Esophagus (tissue), 2 donors: ENCODE data around the gene MTFMT. TPM values are rescaled to one million over a fixed set of nuclear protein-coding genes. Genes with fewer than 3 reads are reported as not detected.
"Not testable (repeated sequence)": the region's sequence is repeated elsewhere in the genome, so short reads cannot be mapped to it uniquely, and the experiment has no call there.

ENCODE experiments used
- H3K27ac ChIP-seq, 2 donors: one replicate each; pipeline ENCODE4 v1.5.1; 2013; ENCODE audit warnings: low read depth in 2 of 2, mild to moderate bottlenecking in 2 of 2, inconsistent platforms in 1 of 2, low read length in 1 of 2, moderate library complexity in 1 of 2
- H3K27me3 ChIP-seq, 2 donors: one replicate each; pipeline ENCODE4 v1.6.1; 2013; ENCODE audit warnings: low read length in 2 of 2, control low read depth in 1 of 2, mild to moderate bottlenecking in 1 of 2; ENCODE audit not compliant: insufficient read depth in 2 of 2, control insufficient read depth in 1 of 2
- H3K36me3 ChIP-seq, 2 donors: one replicate each; pipeline ENCODE4 v1.6.1; 2013; ENCODE audit warnings: low read length in 1 of 2; ENCODE audit not compliant: control insufficient read depth in 2 of 2, insufficient read depth in 2 of 2
- H3K4me1 ChIP-seq, 2 donors: one replicate each; pipeline ENCODE4 v1.6.1; 2013; ENCODE audit warnings: low read length in 1 of 2; ENCODE audit not compliant: control insufficient read depth in 2 of 2, insufficient read depth in 2 of 2
- H3K4me3 ChIP-seq, 2 donors: one replicate each; pipeline ENCODE4 v1.5.1; 2013; ENCODE audit warnings: low read length in 2 of 2, mild to moderate bottlenecking in 2 of 2, low read depth in 1 of 2, moderate library complexity in 1 of 2
- H3K9me3 ChIP-seq, 2 donors: one replicate each; pipeline ENCODE4 v1.6.1; 2013; ENCODE audit warnings: mild to moderate bottlenecking in 2 of 2, low read depth in 1 of 2, low read length in 1 of 2, moderate library complexity in 1 of 2; ENCODE audit not compliant: control insufficient read depth in 2 of 2, insufficient read depth in 1 of 2
- WGBS, 2 donors: extraction: QIAGEN DNeasy Blood & Tissue Kit; methylation state at CpG; one replicate each; pipeline ENCODE4 v1.1.7; 2013; 5-methylcytosine and 5-hydroxymethylcytosine counted together
- polyA plus RNA-seq, 2 donors: library from polyadenylated mRNA; stranded (reverse); fragments of 200-250 nt; gene quantifications; one replicate each; pipeline ENCODE4 v1.2.3, GENCODE V29; 2013
- donor health status: healthy with polysubstance abuse.
- donor health status: Bipolar disorder and iron deficiency.

The MTFMT gene
- 1 to 10 TPM; 3.1 to 6.9 TPM for polyA plus RNA-seq

DNA sequence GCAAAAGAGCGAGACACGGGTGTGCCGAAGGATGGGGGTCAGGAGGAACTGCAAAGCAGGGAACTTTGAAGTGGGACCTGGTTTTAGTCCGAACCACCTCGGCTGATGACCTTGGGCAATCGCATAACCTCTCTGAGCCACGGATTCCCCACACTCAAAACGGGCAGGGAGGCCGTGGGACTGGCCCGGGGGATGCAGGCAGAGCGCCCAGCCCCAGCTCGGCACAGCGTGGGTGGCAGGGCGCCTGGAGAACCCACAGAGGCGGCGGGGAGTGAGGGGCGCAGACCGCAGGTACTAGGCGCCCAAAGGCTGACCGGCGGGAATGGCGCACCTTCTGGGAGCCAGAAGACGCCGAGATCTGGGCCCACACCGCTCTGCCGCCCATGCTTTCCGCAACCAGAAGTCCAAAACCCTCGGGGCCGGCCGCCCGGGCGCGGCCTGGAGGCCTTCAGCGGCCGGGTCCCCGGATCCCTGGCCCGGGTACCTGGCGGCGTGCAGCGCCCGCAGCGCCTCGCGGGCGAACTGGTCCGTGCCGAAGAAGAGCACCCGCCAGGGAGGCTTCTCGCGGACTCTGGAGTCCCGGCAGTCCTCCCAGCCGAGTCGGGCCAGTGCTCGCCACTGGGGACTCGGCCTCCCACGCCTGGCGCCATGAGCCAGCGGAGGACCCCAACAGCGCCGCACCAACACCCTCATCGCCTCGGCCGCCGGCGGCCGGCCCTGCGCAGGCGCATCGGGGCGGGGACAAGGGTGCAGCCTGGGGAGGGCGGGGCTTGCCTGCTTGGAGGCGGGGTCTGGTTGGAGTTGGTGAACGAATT is at the start of gene MTFMT:
TSS of gene MTFMT (minus strand) at position 719 of the 815 bp plus-strand sequence. CDS start at position 693, 26 bp downstream.
- H3K27me3 ChIP-seq, result no peaks in the 10 kb centered on the region
- H3K4me3 ChIP-seq, result peak within 1 kb of the TSS; percentile 72 to 95
- H3K36me3 ChIP-seq, result no peaks in the 10 kb centered on the region
- WGBS, 2 donors, result 0% methylated on average over 72 to 73 of the region's 73 CpGs
- peak within 1 kb of the TSS; percentile 68 to 78 for H3K27ac ChIP-seq
- peaks cover 0 to 8% of the 10 kb centered on the region in 2 donors for H3K4me1 ChIP-seq
- H3K9me3 ChIP-seq, result no peaks in the 10 kb centered on the region

DNA sequence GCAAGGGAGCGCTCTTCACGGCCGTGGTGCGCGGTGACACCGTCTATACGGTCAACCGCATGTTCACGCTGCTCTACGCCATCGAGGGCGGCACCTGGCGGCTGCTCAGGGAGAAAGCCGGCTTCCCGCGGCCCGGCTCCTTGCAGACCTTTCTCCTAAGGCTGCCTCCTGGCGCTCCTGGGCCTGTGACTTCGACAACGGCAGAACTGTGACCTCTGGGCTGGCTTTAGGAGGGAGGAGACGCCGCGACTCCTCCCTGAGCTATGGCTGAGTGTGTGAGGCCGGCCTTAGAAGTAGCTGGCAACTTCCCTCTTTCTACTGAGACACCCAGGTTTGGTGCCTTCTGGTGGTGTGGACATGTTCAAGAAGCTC is 48.5 kb upstream of the MTFMT start:
- no peaks in the 10 kb centered on the region for H3K36me3 ChIP-seq
- peaks cover 0 to 5% of the 10 kb centered on the region in 2 donors for H3K9me3 ChIP-seq
- peaks cover 2 to 8% of the 10 kb centered on the region in 2 donors for H3K4me1 ChIP-seq
- no peaks in the 10 kb centered on the region for H3K27me3 ChIP-seq
- H3K4me3 ChIP-seq, result no peak overlapping the region
- WGBS, 2 donors, result 15 to 20% methylated on average over 24 of the region's 24 CpGs
- H3K27ac ChIP-seq, result peak overlapping the region in 1 of 2 donors; percentile 11

- no peaks in the 10 kb centered on the region for H3K36me3 ChIP-seq
- H3K9me3 ChIP-seq, result peaks cover 0 to 5% of the 10 kb centered on the region in 2 donors
- peaks cover under 1 to 6% of the 10 kb centered on the region in 2 donors for H3K4me1 ChIP-seq
- H3K4me3 ChIP-seq, result no peak overlapping the region
- H3K27ac ChIP-seq, result no peak overlapping the region
- WGBS, 2 donors, result 60 to 68% methylated on average over 83 to 85 of the region's 85 CpGs
- H3K27me3 ChIP-seq, result no peaks in the 10 kb centered on the region
Observed at GRCh38 chr15:65077291-65077980, 48.0 kb upstream of the MTFMT start.

- 73 to 75% methylated on average over 73 of the region's 73 CpGs for WGBS, 2 donors
- H3K27ac ChIP-seq, result no peak within 1 kb of the TSS
- no peak within 1 kb of the TSS for H3K4me3 ChIP-seq
- H3K4me1 ChIP-seq, result peaks cover 0 to 9% of the 10 kb centered on the region in 2 donors
- peaks cover 0 to 5% of the 10 kb centered on the region in 2 donors for H3K9me3 ChIP-seq
- H3K27me3 ChIP-seq, result no peaks in the 10 kb centered on the region
- H3K36me3 ChIP-seq, result no peaks in the 10 kb centered on the region
Observed at GRCh38 chr15:65076486-65077290, 47.2 kb upstream of the MTFMT start, which contains the start of gene KBTBD13. KBTBD13 (plus strand) TSS chr15:65076746; CDS start chr15:65076816, 70 bp downstream.

DNA sequence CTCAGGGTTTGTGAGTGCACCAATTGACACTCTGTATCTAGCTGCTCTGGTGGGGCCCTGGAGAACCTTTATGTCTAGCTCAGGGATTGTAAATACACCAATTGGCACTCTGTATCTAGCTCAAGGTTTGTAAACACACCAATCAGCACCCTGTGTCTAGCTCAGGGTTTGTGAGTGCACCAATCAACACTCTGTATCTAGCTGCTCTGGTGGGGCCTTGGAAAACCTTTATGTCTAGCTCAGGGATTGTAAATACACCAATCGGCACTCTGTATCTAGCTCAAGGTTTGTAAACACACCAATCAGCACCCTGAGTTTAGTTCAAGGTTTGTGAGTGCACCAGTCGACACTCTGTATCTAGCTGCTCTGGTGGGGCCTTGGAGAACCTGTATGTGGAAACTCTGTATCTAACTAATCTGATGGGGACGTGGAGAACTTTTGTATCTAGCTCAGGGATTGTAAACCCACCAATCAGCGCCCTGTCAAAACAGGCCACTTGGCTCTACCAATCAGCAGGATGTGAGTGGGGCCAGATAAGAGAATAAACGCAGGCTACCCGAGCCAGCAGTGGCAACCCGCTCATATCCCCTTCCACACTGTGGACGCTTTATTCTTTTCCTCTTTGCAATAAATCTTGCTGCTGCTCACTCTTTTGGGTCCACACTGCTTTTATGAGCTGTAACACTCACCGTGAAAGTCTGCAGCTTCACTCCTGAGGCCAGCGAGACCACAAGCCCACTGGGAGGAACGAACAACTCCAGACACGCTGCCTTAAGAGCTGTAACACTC is 46.4 kb upstream of the MTFMT start:
- 82 to 84% methylated on average over 12 of the region's 12 CpGs for WGBS, 2 donors
- not testable (repeated sequence) for H3K27ac ChIP-seq, H3K4me3 ChIP-seq, H3K36me3 ChIP-seq, H3K27me3 ChIP-seq, H3K9me3 ChIP-seq
- peaks cover 2 to 15% of the 10 kb centered on the region in 2 donors for H3K4me1 ChIP-seq

DNA sequence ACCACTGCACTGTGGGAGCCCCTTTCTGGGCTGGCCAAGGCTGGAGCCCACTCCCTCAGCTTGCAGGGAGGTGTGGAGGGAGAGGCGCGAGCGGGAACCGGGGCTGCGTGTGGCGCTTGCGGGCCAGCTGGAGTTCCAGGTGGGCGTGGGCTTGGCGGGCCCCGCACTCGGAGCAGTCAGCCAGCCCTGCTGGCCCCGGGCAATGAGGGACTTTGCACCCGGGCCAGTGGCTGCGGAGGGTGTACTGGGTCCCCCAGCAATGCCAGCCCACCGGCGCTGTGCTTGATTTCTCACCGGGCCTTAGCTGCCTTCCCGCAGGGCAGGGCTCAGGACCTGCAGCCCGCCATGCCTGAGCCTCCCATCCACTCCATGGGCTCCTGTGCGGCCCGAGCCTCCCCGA is 45.5 kb upstream of the MTFMT start:
- 91 to 93% methylated on average over 13 to 20 of the region's 22 CpGs for WGBS, 2 donors
- not testable (repeated sequence) for H3K27me3 ChIP-seq, H3K27ac ChIP-seq, H3K4me3 ChIP-seq, H3K36me3 ChIP-seq, H3K9me3 ChIP-seq
- peaks cover 2 to 15% of the 10 kb centered on the region in 2 donors for H3K4me1 ChIP-seq

- H3K9me3 ChIP-seq, result peaks cover 0 to 4% of the 10 kb centered on the region in 2 donors
- H3K27ac ChIP-seq, result no peak overlapping the region
- 92 to 93% methylated on average over 3 of the region's 3 CpGs for WGBS, 2 donors
- peaks cover 4 to 15% of the 10 kb centered on the region in 2 donors for H3K4me1 ChIP-seq
- no peak overlapping the region for H3K4me3 ChIP-seq
- H3K36me3 ChIP-seq, result no peaks in the 10 kb centered on the region
- no peaks in the 10 kb centered on the region for H3K27me3 ChIP-seq
Observed at GRCh38 chr15:65072617-65073016, 43.2 kb upstream of the MTFMT start.

DNA sequence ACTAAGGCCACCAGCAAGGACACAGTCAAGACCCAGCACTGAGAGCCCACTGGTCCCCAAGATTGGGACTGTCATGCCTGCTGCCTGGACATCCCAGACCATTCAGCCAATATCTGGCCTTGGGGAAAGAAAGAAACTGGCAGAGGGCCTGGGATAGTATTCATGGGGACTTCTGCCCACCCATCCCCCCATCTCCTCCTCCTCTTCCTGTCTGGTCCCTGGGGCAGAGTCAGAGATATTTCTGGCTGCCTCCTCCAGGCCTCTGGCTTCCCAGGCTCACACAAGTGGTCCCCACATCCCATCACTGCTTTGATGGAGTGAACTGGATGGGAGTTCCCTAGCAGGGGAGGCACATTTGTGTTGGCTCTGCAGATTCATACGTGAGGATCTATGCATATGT is 42.6 kb upstream of the MTFMT start:
- H3K4me3 ChIP-seq, result no peak overlapping the region
- no peaks in the 10 kb centered on the region for H3K27me3 ChIP-seq
- WGBS, 2 donors, result 69 to 74% methylated on average over 1 of the region's 1 CpG
- no peaks in the 10 kb centered on the region for H3K9me3 ChIP-seq
- peak overlapping the region; percentile 4 to 26 for H3K27ac ChIP-seq
- no peaks in the 10 kb centered on the region for H3K36me3 ChIP-seq
- peaks cover 5 to 17% of the 10 kb centered on the region in 2 donors for H3K4me1 ChIP-seq
